ENCODE data around the gene DDX39A.
"Not testable (repeated sequence)": the region's sequence is repeated elsewhere in the genome, so short reads cannot be mapped to it uniquely, and the experiment has no call there.

Gene DDX39A

DNA sequence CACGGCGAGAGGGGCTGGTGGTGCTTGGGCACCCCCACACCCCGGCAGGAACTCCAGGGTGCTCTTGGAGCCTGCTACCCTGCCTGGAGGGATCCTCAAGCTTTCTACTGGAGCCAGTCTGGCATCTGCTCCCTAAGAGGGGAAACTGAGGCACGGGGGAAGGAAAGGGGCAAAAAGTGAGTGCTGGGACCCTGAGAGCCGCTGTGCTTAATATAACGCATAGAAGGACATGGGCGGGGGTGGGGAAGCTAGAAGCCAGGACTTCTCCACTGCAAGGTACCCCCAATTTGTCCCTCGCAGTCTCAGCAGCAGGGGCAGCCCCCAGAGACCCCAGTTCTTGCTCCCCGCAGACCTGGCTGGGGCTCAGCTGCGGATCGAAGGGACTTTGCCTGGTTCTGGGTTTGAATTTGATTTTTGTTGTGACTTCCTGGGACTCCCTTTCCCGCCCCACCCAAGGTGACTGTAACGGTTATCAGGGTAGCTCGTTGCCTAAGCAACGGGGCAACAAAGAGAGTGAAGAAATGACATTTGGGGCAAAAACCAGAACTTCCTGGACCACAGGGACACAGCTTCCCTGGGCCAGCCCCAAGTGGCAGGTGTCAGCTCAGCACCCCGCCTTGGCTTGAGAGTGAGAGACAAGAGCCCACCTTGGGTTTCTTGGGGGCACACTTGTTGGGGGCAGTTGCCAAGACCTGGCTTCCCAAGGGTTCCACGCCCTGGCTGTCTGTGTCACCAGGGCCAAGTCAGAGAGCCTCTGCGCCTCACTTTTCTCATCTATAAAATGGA lies 37.3 kb downstream of the DDX39A start:
- DNase-seq (ENCODE audit: low read depth) = no peak
- H3K4me3 ChIP-seq (ENCODE audit: low read length) = peak overlapping the region; percentile 45
- TF ChIP-seq, protein P1, sequence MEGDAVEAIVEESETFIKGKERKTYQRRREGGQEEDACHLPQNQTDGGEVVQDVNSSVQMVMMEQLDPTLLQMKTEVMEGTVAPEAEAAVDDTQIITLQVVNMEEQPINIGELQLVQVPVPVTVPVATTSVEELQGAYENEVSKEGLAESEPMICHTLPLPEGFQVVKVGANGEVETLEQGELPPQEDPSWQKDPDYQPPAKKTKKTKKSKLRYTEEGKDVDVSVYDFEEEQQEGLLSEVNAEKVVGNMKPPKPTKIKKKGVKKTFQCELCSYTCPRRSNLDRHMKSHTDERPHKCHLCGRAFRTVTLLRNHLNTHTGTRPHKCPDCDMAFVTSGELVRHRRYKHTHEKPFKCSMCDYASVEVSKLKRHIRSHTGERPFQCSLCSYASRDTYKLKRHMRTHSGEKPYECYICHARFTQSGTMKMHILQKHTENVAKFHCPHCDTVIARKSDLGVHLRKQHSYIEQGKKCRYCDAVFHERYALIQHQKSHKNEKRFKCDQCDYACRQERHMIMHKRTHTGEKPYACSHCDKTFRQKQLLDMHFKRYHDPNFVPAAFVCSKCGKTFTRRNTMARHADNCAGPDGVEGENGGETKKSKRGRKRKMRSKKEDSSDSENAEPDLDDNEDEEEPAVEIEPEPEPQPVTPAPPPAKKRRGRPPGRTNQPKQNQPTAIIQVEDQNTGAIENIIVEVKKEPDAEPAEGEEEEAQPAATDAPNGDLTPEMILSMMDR (conservative IDR thresholded peaks at IDR 0.05; ENCODE audit: low read depth, low read length) = no peak

DNA sequence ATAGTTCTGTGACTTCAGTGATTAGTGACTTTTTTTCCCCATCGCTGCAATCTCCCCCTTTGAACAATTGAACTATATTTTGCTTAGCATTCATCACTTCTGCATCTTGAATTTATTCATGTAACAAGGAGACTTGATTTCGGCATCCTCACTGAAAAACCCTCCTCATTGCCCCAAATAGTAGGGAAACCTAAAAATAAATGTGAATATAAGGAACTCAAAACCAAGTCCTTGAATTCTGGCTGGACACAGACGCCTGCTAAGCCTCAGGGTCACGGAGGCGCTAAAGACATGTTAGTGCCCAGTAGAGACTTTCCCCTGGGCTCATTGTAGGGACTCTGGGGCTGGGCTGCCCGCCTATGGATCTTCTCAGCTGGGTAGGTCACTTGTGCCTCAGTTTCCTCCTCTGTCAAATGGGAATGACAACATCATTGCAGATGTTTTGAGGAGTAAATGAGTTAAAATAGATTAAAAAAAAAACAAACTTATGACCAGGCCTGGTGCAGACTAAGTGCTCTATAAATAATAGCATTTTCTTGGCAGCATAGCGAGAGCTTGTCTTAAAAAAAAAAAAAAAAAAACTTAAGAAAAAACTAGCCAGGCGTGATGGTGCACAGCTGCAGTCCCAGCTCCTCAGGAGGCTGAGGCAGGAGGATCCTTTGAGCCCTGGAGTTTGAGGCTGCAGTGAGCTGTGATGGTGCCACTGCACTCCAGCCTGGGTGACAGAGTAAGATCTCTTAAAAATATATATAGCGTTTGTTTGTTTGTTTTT lies 39.7 kb downstream of the DDX39A start:
- no peak for DNase-seq (ENCODE audit: low read depth)
- no peak overlapping the region for H3K4me3 ChIP-seq (ENCODE audit: low read length)
- TF ChIP-seq, protein P1 (conservative IDR thresholded peaks at IDR 0.05; ENCODE audit: low read depth, low read length) = no peak

DNA sequence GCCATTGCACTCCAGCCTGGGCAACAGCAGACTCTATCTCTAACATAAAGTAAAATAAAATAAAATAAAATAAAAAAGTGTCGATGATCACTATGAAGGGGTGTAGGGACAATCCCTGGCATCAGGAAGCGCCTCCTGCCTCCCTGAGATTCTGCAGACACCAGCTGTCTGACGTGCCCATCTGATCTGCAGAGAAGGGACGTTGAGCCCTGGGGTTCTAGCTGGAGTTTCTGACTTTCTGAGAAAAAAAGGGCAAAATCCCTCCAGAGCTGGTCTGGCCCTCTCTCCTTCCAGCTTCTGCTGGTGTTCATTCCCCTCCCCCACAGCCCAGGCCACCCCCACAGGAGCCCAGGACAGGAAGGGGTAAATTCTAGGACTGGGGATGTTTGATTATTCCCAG lies 40.3 kb downstream of the DDX39A start:
- TF ChIP-seq, protein P1 (conservative IDR thresholded peaks at IDR 0.05; ENCODE audit: low read depth, low read length) = no peak
- no peak overlapping the region for H3K4me3 ChIP-seq (ENCODE audit: low read length)

DNA sequence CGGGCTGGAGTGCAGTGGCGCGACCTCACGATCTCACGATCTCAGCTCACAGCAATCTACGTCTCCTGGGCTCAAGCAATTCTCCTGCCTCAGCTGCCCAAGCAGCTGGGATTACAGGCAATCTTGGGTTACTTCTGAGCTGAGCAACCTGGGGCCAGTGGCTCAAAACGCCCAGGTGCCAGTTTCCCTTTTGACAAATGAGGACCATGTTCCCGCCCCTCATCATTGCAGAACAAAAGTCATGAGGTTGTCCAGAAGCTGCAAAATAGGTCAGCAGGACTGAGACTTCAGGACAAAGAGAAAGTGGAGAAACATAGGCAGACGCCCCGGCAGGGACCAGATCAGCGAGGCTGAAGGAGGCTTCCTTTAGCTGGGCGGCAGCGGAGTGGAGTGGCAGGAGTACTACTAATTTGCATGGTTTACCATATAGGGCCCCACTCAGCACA lies 41.2 kb downstream of the DDX39A start:
- DNase-seq (ENCODE audit: low read depth) = no peak
- TF ChIP-seq, protein P1 (conservative IDR thresholded peaks at IDR 0.05; ENCODE audit: low read depth, low read length) = no peak
- H3K4me3 ChIP-seq (ENCODE audit: low read length) = no peak overlapping the region

More for the DNA sequence above, 40.3 kb downstream of the DDX39A start:
- DNase-seq (ENCODE audit: low read depth) = no peak

DNA sequence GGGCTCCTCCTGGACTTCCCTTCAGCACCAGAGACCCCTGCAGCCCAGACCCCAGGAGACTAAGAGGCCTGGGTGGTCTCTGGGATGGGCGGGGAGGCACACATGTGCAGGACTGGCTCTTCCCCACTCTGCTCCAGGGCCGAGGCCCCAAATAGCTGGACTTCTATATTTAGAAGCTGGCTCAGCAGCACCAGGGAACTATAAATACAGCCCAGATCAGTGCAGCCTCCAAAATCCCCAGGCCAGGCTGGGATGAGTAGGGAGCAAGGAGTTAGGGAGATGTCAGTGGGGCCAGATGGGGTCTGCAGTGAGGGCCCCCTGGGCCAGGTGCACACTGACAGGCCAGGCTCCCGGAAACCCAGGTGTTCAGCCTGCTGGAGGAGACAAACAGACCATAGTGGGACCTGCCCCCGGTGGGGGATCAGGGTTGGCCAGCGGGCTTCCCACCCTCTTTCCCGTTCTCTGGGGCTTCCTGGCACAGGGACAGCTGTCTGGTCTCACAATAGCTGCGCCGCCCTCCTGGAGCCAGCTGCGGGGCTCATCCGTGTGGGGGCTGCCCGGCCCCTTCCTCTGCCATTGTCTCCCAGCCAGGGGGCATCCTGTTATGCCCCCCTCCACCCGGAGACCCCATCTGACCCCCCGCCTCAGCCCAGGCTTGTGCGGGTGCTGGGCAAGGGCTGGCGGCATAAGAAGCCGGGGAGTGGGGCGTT lies 43.4 kb downstream of the DDX39A start:
- TF ChIP-seq, protein P1 (conservative IDR thresholded peaks at IDR 0.05; ENCODE audit: low read depth, low read length) = no peak
- H3K4me3 ChIP-seq (ENCODE audit: low read length) = no peak overlapping the region
- DNase-seq (ENCODE audit: low read depth) = no peak

DNA sequence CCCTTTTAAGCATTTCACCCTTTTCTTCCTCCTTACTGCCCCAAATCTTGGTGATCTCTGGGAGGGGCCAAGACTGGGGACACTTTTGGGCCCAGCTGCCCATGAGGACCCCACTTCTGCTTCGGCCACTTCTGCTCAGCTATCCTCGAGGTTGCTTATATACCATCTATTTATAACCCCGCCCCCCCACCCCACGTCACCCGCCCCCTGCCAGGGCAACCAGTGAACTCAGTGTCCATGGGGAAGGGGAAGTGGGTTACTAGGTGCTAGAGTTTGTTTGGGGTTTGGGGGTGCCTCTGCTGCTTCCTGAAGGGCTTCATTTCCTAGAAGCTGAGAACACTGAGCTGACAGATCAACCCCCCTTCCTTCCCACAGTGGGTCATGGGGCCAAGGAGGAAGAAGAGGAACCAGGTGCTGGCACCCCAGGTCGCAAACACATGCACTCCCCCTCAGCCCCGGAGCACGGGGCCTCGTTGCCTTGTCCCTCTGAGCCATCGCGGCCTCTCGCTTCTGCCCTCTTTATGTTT lies 44.0 kb downstream of the DDX39A start:
- TF ChIP-seq, protein P1 (conservative IDR thresholded peaks at IDR 0.05; ENCODE audit: low read depth, low read length) = no peak
- H3K4me3 ChIP-seq (ENCODE audit: low read length) = no peak overlapping the region
- no peak for DNase-seq (ENCODE audit: low read depth)

DNA sequence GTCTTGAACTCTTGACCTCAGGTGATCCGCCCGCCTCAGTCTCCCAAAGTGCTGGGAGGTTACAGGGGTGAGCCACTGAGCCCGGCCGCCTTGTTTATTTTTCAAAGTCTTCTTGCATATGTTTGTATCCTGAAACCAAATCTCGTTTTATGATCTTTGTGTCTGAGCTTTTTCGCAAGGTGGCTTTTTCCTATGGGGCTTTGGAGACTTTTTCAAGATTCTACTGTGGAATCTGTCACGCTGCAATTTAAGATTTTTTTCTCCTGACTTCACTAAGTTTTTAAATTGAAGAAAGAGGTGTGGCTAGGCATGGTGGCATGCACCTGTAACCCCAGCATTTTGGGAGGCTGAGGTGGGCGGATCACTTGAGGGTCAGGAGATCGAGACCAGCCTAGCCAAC lies 44.8 kb downstream of the DDX39A start:
- DNase-seq (ENCODE audit: low read depth); H3K4me3 ChIP-seq (ENCODE audit: low read length): not testable (repeated sequence)

DNA sequence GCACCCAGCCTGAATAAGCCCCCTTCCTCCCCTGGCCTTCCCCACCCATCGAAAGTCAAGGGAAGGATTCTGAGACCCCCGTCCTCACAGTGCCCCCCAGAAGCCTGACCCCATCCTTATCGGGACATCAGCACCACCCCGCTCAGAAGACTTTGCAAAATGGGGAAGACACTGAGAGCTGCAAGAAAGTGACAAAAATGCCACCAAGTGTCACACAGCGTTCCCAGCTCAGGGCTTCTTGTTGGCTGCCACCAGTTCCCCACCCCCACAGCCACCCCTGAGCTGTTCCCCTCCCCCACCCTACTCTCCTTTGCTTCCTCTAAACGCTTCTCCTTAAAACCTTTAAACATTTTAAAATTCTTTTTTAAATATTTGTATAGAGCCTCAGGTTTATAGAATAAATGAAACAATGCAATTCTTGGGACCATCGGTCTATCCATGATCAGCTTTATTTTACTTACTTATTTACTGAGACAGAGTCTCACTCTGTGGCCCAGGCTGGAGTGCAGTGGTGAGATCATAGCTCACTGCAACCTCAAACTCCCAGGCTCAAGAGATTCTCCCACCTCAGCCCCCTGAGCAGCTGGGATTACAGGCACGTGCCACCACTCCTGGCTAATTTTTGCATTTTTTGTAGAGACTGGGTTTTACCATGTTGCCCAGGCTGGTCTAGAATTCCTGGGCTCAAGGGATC lies 46.6 kb downstream of the DDX39A start:
- DNase-seq (ENCODE audit: low read depth); H3K4me3 ChIP-seq (ENCODE audit: low read length): not testable (repeated sequence)

All from retinal pigment epithelial cell (primary cell).